A673 (cell line): ENCODE data around the gene LHFPL6. TPM values are rescaled to one million over a fixed set of nuclear protein-coding genes. Genes with fewer than 3 reads are reported as not detected.

Experiments used
- BruUV-seq: library from RNA; stranded (reverse); fragments of 400-500 nt; replicated peaks from 2 replicates; lab custom pipeline; 2021; lab: Mats Ljungman, UMichigan
- CTCF ChIA-PET: fragments of 300-600 bp; sonication (Branson Sonifier 250); formaldehyde crosslinking; loops from one replicate; lab custom pipeline; 2022; ENCODE audit warnings: antibody characterized with exemption; lab: Charles Lee
- POLR2A ChIA-PET: fragments of 300-600 bp; sonication (Branson Sonifier 250); formaldehyde crosslinking; loops from one replicate; lab custom pipeline; 2022; ENCODE audit warnings: antibody characterized with exemption; ENCODE audit not compliant: low non-redundant PET; lab: Charles Lee
- DNase-seq: peaks from one replicate; pipeline ENCODE4 v3.0.0-alpha.2; 2015; ENCODE audit warnings: low spot score
- H3K27ac ChIP-seq: fragments of 200-600 bp; sonication (generic); 2 replicates; pipeline ENCODE4 v1.5.1; 2016; ENCODE audit warnings: mixed run types, low read depth, mild to moderate bottlenecking, mixed read lengths, antibody characterized with exemption, low read length; ENCODE audit not compliant: poor library complexity, severe bottlenecking
- H3K27me3 ChIP-seq: fragments of 200-600 bp; sonication (generic); replicated peaks from 2 replicates; pipeline ENCODE4 v1.6.1; 2017; ENCODE audit warnings: mixed run types, low read depth, mild to moderate bottlenecking, mixed read lengths, antibody characterized with exemption, low read length; ENCODE audit not compliant: insufficient read depth, poor library complexity
- H3K36me3 ChIP-seq: fragments of 200-600 bp; sonication (generic); 2 replicates; pipeline ENCODE4 v1.6.1; 2016; ENCODE audit warnings: mixed run types, mild to moderate bottlenecking, mixed read lengths, antibody characterized with exemption, low read length; ENCODE audit not compliant: insufficient read depth, poor library complexity, severe bottlenecking
- H3K4me1 ChIP-seq: fragments of 200-600 bp; sonication (generic); 2 replicates; pipeline ENCODE4 v1.6.1; 2017; ENCODE audit warnings: mixed run types, mild to moderate bottlenecking, mixed read lengths, antibody characterized with exemption, low read length; ENCODE audit not compliant: insufficient read depth, poor library complexity, severe bottlenecking
- H3K4me3 ChIP-seq: fragments of 200-600 bp; sonication (generic); 2 replicates; pipeline ENCODE4 v1.5.1; 2016; ENCODE audit warnings: low read depth, mixed run types, mild to moderate bottlenecking, mixed read lengths, low read length; ENCODE audit not compliant: poor library complexity, severe bottlenecking
- H3K9me3 ChIP-seq: fragments of 200-600 bp; sonication (generic); 2 replicates; pipeline ENCODE4 v1.6.1; 2016; ENCODE audit warnings: mixed run types, low read depth, mild to moderate bottlenecking, mixed read lengths, antibody characterized with exemption, low read length; ENCODE audit not compliant: poor library complexity, severe bottlenecking
- CTCF ChIP-seq: fragments of 300-800, 200-600 bp; sonication (generic); conservative IDR thresholded peaks from 2 replicates; pipeline ENCODE4 v1.5.1; 2017; ENCODE audit warnings: low read depth, mild to moderate bottlenecking, antibody characterized with exemption, low read length, moderate library complexity, mixed read lengths
- EZH2 ChIP-seq: fragments of 200-600 bp; sonication (generic); IDR thresholded peaks from 2 replicates; pipeline ENCODE4 v1.6.1; 2017; ENCODE audit warnings: borderline replicate concordance, low read depth, mild to moderate bottlenecking, mixed read lengths, antibody characterized with exemption, low read length; ENCODE audit not compliant: poor library complexity, severe bottlenecking
- intact Hi-C: fragments of 100-400 bp; cut with micrococcal nuclease; formaldehyde crosslinking; loops from one replicate; pipeline ENCODE4 v1.10.0; 2022; ENCODE audit not compliant: unreplicated experiment
- total RNA-seq: library from RNA; stranded (reverse); gene quantifications from 2 replicates; pipeline ENCODE4 v1.2.3, GENCODE V29; 2021

The LHFPL6 gene
- total RNA-seq, 1 experiment from 2014 or later: 63.9 TPM

GRCh38 chr13:39554371-39554770, 48.6 kb downstream of the LHFPL6 start:
- Histone ChIP-seq H3K36me3 (peaks cover 3% of the 10 kb centered on the region), H3K27me3 (no peaks in the 10 kb centered on the region), H3K4me1 (no peaks in the 10 kb centered on the region), H3K27ac (no peak overlapping the region), H3K9me3 (peaks cover 4% of the 10 kb centered on the region), H3K4me3 (no peak overlapping the region)
- no TSS peak for BruUV-seq
- intact Hi-C loops: no loop called here
- ChIA-PET CTCF (no interaction called here), POLR2A (no interaction called here)
- TF ChIP-seq EZH2 (no peak), CTCF (no peak)
- no peak for DNase-seq

GRCh38 chr13:39552246-39552645, 50.7 kb downstream of the LHFPL6 start:
- H3K9me3 ChIP-seq: no peaks in the 10 kb centered on the region
- intact Hi-C loops: no loop called here
- H3K4me1 ChIP-seq: peaks cover 3% of the 10 kb centered on the region
- no peaks in the 10 kb centered on the region for H3K27me3 ChIP-seq
- no peak overlapping the region for H3K27ac ChIP-seq
- H3K36me3 ChIP-seq: peaks cover 3% of the 10 kb centered on the region
- CTCF ChIA-PET: no interaction called here
- no peak overlapping the region for H3K4me3 ChIP-seq
- TF ChIP-seq EZH2 (no peak), CTCF (no peak)
- no peak for DNase-seq
- no TSS peak for BruUV-seq
- POLR2A ChIA-PET: no interaction called here

- POLR2A ChIA-PET: no interaction called here
- Histone ChIP-seq H3K9me3 (no peaks in the 10 kb centered on the region), H3K27me3 (no peaks in the 10 kb centered on the region), H3K27ac (no peak overlapping the region), H3K36me3 (peaks cover 3% of the 10 kb centered on the region), H3K4me1 (peaks cover 8% of the 10 kb centered on the region), H3K4me3 (no peak overlapping the region)
- no peak for TF ChIP-seq CTCF
- no peak for TF ChIP-seq EZH2
- no peak for DNase-seq
- CTCF ChIA-PET: no interaction called here
- intact Hi-C loops: no loop called here
- BruUV-seq: no TSS peak
Observed at GRCh38 chr13:39550931-39551330, 52.1 kb downstream of the LHFPL6 start.
